ENCODE results near the gene RBM20.

Gene RBM20

GRCh38 chr10:110791541-110792073, 147.5 kb downstream of the RBM20 start:
- DNase-seq, result no peak

GRCh38 chr10:110792476-110793125, 148.5 kb downstream of the RBM20 start:
- DNase-seq, result no peak

GRCh38 chr10:110793128-110793812, 149.1 kb downstream of the RBM20 start:
- DNase-seq, result no peak

GRCh38 chr10:110793886-110794285, 149.8 kb downstream of the RBM20 start:
- DNase-seq, result no peak

GRCh38 chr10:110794808-110795207, 150.7 kb downstream of the RBM20 start:
- DNase-seq, result peak in 1 of 2 experiments; percentile 30

DNA sequence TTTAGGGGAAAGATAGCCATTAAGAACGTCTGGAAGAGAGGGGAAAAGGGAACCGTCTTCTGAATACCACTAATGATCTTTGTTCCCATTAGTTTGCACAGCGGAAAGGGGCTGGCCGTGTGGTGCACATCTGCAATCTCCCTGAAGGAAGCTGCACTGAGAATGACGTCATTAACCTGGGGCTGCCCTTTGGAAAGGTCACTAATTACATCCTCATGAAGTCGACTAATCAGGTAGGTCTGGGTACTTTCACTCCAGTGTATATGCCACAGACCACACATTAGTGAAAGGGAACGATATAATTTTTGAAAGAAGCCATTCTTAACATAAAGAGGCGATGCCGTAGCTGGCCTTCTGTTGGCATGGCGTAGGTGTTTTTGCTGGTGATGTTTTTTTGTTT, 153.3 kb downstream of the RBM20 start:
- DNase-seq, result no peak

GRCh38 chr10:110798340-110798739, 154.2 kb downstream of the RBM20 start:
- DNase-seq, result no peak

DNA sequence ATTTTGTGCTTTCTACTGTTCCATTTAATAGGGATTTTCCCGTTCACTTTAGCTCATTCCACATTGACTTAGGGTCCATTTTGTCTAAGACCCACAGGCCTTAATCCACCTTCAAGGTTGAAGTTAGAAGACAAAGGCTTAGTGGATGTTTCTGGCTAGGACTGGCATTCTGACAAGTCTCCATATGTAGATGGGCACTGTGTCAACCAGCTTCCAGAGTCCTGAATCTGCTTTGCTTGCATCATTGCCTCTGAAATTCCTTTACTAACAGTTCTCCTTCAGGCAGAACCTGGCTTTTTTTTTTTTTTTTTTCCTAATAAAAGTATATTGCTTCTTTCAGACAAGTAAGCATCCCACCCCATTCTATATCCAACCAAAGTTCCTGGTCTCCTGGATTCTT, 158.0 kb downstream of the RBM20 start:
- DNase-seq, result no peak

- no peak for DNase-seq
Measured at GRCh38 chr10:110802551-110803238, 158.6 kb downstream of the RBM20 start.

DNA sequence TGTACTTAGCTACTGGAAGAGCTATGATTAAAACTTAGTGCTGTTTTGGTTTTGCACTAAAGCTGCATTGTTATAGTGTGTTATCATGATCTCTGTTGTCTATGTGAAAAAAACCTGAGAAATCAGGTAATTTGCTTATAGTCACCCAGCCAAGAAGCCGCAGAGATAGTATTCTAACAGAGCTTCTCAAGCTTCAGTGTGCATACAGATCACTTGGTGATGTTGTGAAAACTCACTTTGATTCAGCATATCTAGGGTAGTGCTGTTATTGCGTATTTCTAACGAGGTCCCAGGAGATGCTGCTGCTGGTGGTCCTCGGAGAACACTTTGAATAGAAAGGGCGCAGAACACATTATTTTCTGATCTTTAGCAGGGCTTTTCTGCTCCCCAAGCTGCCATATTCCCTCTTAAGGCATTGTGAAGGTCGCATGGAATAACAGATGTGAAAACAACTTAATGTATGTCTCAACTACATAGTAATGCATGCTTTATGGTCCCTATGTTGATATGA, 159.2 kb downstream of the RBM20 start:
- DNase-seq, result no peak

GRCh38 chr10:110803830-110804338, 159.7 kb downstream of the RBM20 start:
- no peak for DNase-seq

DNA sequence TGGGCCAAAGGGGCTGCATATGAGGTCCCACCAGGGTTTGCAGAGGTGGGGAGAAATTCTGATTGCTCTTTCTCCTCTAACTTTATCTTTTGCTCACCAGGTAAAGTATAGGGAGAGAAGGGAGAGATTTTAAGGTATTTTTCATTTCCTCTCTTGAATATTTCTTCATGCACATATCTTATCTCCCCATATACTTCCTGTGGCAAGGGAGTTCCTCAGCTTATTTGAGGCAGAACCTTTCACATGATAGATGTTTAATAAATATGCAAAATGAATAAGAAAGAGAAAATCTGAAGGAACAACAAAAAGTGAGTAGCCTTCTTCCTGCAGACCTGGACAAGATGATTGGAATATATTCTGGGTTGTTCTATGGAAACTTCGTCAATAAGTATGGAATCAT, 160.2 kb downstream of the RBM20 start:
- no peak for DNase-seq

GRCh38 chr10:110805292-110805691, 161.2 kb downstream of the RBM20 start:
- DNase-seq, result no peak

GRCh38 chr10:110806335-110806734, 162.2 kb downstream of the RBM20 start:
- DNase-seq, result no peak

DNA sequence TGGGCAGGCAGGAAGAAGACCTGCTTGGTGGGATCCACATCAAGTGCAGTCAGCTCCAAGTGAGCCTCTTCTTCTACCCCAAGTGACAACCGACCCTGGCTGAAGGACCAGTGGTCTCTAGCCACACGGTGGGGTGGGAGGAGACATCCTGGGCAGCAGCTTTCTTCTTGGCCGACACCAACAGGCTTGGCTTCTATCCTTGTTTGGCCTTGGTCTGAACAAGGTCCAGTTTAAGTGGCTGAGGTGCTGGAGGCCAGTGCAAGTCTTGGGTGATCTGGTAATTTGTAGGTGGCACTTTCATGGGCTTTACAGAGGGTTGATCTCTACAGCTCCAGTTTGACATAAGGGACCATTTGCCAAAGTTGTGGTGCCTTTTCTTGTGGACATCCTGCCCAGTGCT, 164.0 kb downstream of the RBM20 start:
- no peak for DNase-seq

DNA sequence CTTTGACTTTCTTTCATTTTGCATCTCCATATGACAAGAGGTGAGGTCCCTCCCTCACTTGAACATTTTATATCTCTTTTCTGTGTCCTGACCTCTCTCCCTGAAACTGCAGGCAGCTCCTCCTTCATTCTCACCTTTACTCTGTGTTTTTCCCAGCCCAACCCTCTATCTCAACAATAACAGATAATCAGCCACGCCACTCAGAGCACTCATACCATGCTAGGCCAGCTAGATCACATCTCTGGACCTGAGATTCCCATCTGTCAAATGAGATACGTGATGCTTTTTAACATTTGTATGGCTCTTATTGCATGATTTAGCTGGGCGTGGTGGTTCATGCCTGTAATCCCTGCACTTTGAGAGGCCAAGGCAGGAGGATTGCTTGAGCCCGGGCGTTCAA, 164.5 kb downstream of the RBM20 start:
- DNase-seq, result no peak

- DNase-seq, result no peak
Measured at GRCh38 chr10:110810625-110811024, 166.5 kb downstream of the RBM20 start.

- no peak for DNase-seq
Measured at GRCh38 chr10:110811791-110812581, 167.8 kb downstream of the RBM20 start.

DNA sequence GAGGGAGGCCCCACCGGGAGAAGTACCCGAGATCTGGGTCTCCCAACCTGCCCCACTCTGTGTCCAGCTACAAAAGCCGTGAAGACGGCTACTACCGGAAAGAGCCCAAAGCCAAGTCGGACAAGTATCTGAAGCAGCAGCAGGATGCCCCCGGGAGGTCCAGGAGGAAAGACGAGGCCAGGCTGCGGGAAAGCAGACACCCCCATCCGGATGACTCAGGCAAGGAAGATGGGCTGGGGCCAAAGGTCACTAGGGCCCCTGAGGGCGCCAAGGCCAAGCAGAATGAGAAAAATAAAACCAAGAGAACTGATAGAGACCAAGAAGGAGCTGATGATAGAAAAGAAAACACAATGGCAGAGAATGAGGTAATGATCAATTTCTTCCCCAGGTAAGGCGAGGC, 168.4 kb downstream of the RBM20 start:
- DNase-seq, result no peak

GRCh38 chr10:110813743-110814472, 169.8 kb downstream of the RBM20 start:
- no peak for DNase-seq

- DNase-seq, result no peak
Measured at GRCh38 chr10:110815354-110816004, 171.3 kb downstream of the RBM20 start.

Measured in NCI-H1930 (cell line).